Measurements from ENCODE around the gene TENT4B. TPM values are rescaled to one million over a fixed set of nuclear protein-coding genes. Genes with fewer than 3 reads are reported as not detected.
A peak's percentile ranks its signal among the peaks of the same experiment; 100 is the strongest.

Gene TENT4B
- total RNA-seq, 1 donor from 2014 or later: 15.2 TPM

DNA sequence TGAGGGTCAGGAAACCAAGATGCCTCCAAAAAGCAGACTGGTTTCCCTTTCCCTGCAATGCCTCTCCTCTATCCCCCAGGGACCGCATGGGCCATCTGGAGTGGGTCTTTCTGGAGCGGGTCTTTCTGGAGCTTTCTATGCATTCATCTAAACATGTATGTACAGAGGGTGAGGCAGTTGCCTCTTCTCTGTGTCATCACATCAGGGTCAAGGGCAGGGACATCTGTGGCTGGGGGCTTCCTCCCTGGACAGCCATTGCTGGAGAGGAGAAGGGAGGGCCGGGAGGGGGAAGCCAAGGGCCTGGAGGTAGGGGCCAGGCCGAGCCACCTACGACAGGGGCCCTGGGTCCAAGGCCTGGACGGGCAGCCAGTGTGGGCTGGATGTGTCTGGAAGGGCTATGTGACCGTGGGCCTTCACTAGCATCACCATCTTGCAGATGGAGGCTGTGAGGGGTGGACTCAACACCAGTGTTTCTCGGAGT is 114.1 kb downstream of the TENT4B start:
- peak overlapping the region; percentile 46 for H3K27ac Mint-ChIP-seq

DNA sequence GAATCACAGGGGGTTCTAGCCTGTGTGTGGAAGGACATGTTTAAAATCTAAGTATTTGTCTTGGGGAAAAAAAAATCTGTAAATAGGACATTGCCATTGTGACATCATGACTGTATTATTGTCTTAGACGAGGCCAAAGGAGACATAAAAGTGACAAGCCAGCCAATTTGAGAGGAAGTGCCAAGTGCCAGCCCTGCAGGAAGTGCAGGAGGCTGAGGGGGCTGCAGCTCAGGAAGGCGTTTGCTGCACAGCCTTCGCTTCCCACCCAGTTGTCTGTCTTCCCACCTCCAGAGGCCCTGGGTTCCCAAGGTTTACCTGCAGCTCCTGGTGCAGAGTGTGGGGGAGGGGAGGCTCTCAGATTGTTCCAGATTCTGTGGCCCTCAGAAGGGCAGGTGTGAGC is 114.5 kb downstream of the TENT4B start:
- Histone ChIP-seq H3K27me3 (no peaks in the 10 kb centered on the region), H3K27ac (no peak overlapping the region), H3K36me3 (no peaks in the 10 kb centered on the region), H3K4me3 (no peak overlapping the region), H3K4me1 (peaks cover 9% of the 10 kb centered on the region), H3K9me3 (ENCODE audit: low read depth) (no peaks in the 10 kb centered on the region), H3K4me2 (no peak overlapping the region), H3K9ac (no peak overlapping the region), H2AFZ (replicated peaks) (no peak overlapping the region), H3K79me2 (ENCODE audit: low read depth) (no peaks in the 10 kb centered on the region), H4K20me1 (ENCODE audit: low read depth) (no peaks in the 10 kb centered on the region), H3F3A (ENCODE audit: low read depth) (no peaks in the 10 kb centered on the region)
- H3K27me3 Mint-ChIP-seq (ENCODE audit: insufficient read depth, low read depth): peaks cover 8% of the 10 kb centered on the region
- peaks cover 22% of the 10 kb centered on the region for H3K4me1 Mint-ChIP-seq
- H3K9me3 Mint-ChIP-seq: no peaks in the 10 kb centered on the region
- H3K4me3 Mint-ChIP-seq: no peak overlapping the region
- DNase-seq (ENCODE audit: low spot score): no peak
- H3K27ac Mint-ChIP-seq: no peak overlapping the region
- no peaks in the 10 kb centered on the region for H3K36me3 Mint-ChIP-seq
- TF ChIP-seq EZH2 (IDR thresholded peaks at IDR 0.05): no peak
- TF ChIP-seq EZH2phosphoT487 (IDR thresholded peaks at IDR 0.05): no peak
- TF ChIP-seq, protein P1, sequence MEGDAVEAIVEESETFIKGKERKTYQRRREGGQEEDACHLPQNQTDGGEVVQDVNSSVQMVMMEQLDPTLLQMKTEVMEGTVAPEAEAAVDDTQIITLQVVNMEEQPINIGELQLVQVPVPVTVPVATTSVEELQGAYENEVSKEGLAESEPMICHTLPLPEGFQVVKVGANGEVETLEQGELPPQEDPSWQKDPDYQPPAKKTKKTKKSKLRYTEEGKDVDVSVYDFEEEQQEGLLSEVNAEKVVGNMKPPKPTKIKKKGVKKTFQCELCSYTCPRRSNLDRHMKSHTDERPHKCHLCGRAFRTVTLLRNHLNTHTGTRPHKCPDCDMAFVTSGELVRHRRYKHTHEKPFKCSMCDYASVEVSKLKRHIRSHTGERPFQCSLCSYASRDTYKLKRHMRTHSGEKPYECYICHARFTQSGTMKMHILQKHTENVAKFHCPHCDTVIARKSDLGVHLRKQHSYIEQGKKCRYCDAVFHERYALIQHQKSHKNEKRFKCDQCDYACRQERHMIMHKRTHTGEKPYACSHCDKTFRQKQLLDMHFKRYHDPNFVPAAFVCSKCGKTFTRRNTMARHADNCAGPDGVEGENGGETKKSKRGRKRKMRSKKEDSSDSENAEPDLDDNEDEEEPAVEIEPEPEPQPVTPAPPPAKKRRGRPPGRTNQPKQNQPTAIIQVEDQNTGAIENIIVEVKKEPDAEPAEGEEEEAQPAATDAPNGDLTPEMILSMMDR (IDR thresholded peaks at IDR 0.05): no peak

More for the DNA sequence above, 114.1 kb downstream of the TENT4B start:
- TF ChIP-seq EZH2 (IDR thresholded peaks at IDR 0.05): no peak
- TF ChIP-seq, protein P1 (IDR thresholded peaks at IDR 0.05): no peak
- TF ChIP-seq EZH2phosphoT487 (IDR thresholded peaks at IDR 0.05): no peak
- H3F3A ChIP-seq (ENCODE audit: low read depth): no peaks in the 10 kb centered on the region
- H3K4me3 Mint-ChIP-seq: no peak overlapping the region
- H3K9ac ChIP-seq: no peak overlapping the region
- no peak for DNase-seq (ENCODE audit: low spot score)
- H3K4me1 ChIP-seq: peaks cover 9% of the 10 kb centered on the region
- no peaks in the 10 kb centered on the region for H4K20me1 ChIP-seq (ENCODE audit: low read depth)
- H3K9me3 ChIP-seq (ENCODE audit: low read depth): no peaks in the 10 kb centered on the region
- H3K36me3 Mint-ChIP-seq: no peaks in the 10 kb centered on the region
- H3K27ac ChIP-seq: no peak overlapping the region
- peaks cover 22% of the 10 kb centered on the region for H3K4me1 Mint-ChIP-seq
- no peaks in the 10 kb centered on the region for H3K27me3 ChIP-seq
- H3K27me3 Mint-ChIP-seq (ENCODE audit: insufficient read depth, low read depth): peaks cover 11% of the 10 kb centered on the region
- H3K4me3 ChIP-seq: no peak overlapping the region
- no peaks in the 10 kb centered on the region for H3K79me2 ChIP-seq (ENCODE audit: low read depth)
- H3K36me3 ChIP-seq: no peaks in the 10 kb centered on the region
- no peak overlapping the region for H3K4me2 ChIP-seq
- no peak overlapping the region for H2AFZ ChIP-seq (replicated peaks)
- no peaks in the 10 kb centered on the region for H3K9me3 Mint-ChIP-seq

GRCh38 chr16:50268352-50268751 is 115.2 kb downstream of the TENT4B start:
- Histone ChIP-seq H3K4me1 (peaks cover 9% of the 10 kb centered on the region), H3K27me3 (no peaks in the 10 kb centered on the region), H4K20me1 (ENCODE audit: low read depth) (no peaks in the 10 kb centered on the region), H3K4me3 (no peak overlapping the region), H3K9me3 (ENCODE audit: low read depth) (no peaks in the 10 kb centered on the region), H3K4me2 (no peak overlapping the region), H3K36me3 (no peaks in the 10 kb centered on the region), H3K9ac (no peak overlapping the region), H3F3A (ENCODE audit: low read depth) (no peaks in the 10 kb centered on the region), H3K27ac (no peak overlapping the region), H3K79me2 (ENCODE audit: low read depth) (no peaks in the 10 kb centered on the region), H2AFZ (replicated peaks) (no peak overlapping the region)
- H3K4me1 Mint-ChIP-seq: peaks cover 18% of the 10 kb centered on the region
- H3K27ac Mint-ChIP-seq: no peak overlapping the region
- H3K27me3 Mint-ChIP-seq (ENCODE audit: insufficient read depth, low read depth): peaks cover 3% of the 10 kb centered on the region
- no peak overlapping the region for H3K4me3 Mint-ChIP-seq
- no peak for TF ChIP-seq EZH2phosphoT487 (IDR thresholded peaks at IDR 0.05)
- TF ChIP-seq, protein P1 (IDR thresholded peaks at IDR 0.05): no peak
- TF ChIP-seq EZH2 (IDR thresholded peaks at IDR 0.05): no peak
- no peaks in the 10 kb centered on the region for H3K9me3 Mint-ChIP-seq
- no peaks in the 10 kb centered on the region for H3K36me3 Mint-ChIP-seq
- DNase-seq (ENCODE audit: low spot score): no peak

All from neural progenitor cell (in vitro differentiated cells).